ENCODE data around the gene PDCD6IP. TPM values are rescaled to one million over a fixed set of nuclear protein-coding genes. Genes with fewer than 3 reads are reported as not detected.

Gene PDCD6IP
- total RNA-seq, 4 donors from 2014 or later = 93.9 to 181 (median 127) TPM

DNA sequence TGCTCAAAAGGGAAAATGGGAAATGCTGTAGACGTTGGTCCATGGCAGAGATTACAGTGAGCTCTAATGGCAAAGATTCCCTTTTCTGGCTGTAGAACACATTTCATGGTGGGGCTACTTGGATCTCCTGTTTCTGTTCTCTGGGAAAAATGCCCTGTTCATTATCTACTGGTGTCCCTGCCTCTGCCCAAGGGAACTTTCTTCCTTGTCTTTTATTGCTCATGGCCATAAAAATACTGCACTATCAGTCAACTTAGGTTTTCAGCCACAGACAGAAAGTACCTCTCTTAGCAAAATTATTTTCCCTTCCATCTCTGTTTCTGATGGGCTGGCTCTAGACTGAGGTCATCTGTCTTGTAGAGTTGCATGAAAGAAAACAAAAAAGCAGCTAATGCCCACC, 98.9 kb downstream of the PDCD6IP start:
- in situ Hi-C loops (cut with MboI; ENCODE audit: low sequenced_read_pairs in 4 of 4) (loop anchor here in 2 of 4 donors (25.0 kb wide), 1 partner anchor 790 kb away; no protein-coding TSS in a partner anchor), intact Hi-C loops (cut with DNase I; ENCODE audit: low total_unique reads) (no loop called here)
- Histone ChIP-seq H3K36me3 (no peaks in the 10 kb centered on the region), H3K4me1 (no peaks in the 10 kb centered on the region), H3K27me3 (no peaks in the 10 kb centered on the region), H3K27ac (no peak overlapping the region), H3K9me3 (no peaks in the 10 kb centered on the region), H3K4me3 (no peak overlapping the region)
- TF ChIP-seq, protein P1, sequence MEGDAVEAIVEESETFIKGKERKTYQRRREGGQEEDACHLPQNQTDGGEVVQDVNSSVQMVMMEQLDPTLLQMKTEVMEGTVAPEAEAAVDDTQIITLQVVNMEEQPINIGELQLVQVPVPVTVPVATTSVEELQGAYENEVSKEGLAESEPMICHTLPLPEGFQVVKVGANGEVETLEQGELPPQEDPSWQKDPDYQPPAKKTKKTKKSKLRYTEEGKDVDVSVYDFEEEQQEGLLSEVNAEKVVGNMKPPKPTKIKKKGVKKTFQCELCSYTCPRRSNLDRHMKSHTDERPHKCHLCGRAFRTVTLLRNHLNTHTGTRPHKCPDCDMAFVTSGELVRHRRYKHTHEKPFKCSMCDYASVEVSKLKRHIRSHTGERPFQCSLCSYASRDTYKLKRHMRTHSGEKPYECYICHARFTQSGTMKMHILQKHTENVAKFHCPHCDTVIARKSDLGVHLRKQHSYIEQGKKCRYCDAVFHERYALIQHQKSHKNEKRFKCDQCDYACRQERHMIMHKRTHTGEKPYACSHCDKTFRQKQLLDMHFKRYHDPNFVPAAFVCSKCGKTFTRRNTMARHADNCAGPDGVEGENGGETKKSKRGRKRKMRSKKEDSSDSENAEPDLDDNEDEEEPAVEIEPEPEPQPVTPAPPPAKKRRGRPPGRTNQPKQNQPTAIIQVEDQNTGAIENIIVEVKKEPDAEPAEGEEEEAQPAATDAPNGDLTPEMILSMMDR (IDR thresholded peaks at IDR 0.05 in 4 of 5, conservative IDR thresholded peaks at IDR 0.05 in 1 of 5) = no peak
- no peak for TF ChIP-seq POLR2A (IDR thresholded peaks at IDR 0.05)
- ATAC-seq (no peak), DNase-seq (no peak)

DNA sequence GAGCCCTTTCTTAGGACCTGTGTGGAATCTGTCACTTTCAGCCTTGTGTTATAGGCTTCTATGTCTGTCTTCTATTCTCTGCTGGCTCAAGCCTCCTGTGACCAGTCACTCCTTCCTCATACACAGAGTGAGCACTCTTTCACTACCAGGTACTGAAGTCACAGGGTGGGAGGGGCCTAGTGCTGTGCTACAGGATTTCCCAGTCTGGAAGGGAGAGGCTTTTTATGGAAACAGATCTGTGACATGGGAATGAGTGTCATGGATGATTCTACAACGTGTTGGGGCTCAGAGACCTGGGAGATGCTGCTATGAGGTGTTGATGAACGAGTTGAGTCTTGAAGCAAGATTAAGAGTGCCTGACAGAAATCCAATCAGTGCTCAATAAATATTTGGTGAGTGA, 100.5 kb downstream of the PDCD6IP start:
- Histone ChIP-seq H3K36me3 (no peaks in the 10 kb centered on the region), H3K27ac (no peak overlapping the region), H3K9me3 (no peaks in the 10 kb centered on the region), H3K4me1 (no peaks in the 10 kb centered on the region), H3K4me3 (no peak overlapping the region), H3K27me3 (no peaks in the 10 kb centered on the region)
- DNase-seq (no peak), ATAC-seq (no peak)
- in situ Hi-C loops (cut with MboI; ENCODE audit: low sequenced_read_pairs in 4 of 4) (loop anchor here in 2 of 4 donors (25.0 kb wide), 1 partner anchor 788 kb away; no protein-coding TSS in a partner anchor), intact Hi-C loops (cut with DNase I; ENCODE audit: low total_unique reads) (no loop called here)
- TF ChIP-seq, protein P1 (IDR thresholded peaks at IDR 0.05 in 4 of 5, conservative IDR thresholded peaks at IDR 0.05 in 1 of 5) = no peak
- TF ChIP-seq POLR2A (IDR thresholded peaks at IDR 0.05) = no peak

DNA sequence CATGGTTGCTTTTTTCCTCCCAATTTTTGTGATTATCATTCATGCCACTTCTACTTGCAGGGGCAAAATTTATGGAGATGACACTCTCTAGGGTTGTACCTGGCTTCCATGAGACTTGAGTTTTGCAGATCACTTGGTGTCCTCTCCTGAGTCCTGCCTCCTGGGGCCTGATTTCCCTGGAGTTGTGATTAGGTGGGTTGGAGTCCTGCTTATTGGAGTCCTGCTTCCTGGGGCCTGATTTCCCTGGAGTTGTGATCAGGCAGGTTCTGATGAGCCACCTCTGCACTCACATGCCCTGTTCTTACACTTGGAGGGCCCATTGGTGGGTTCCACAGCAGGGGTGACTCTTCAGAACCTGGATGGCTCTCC, 102.0 kb downstream of the PDCD6IP start:
- TF ChIP-seq, protein P1 (IDR thresholded peaks at IDR 0.05 in 4 of 5, conservative IDR thresholded peaks at IDR 0.05 in 1 of 5) = no peak
- TF ChIP-seq POLR2A (IDR thresholded peaks at IDR 0.05) = no peak
- in situ Hi-C loops (cut with MboI; ENCODE audit: low sequenced_read_pairs in 4 of 4) = no loop called here

DNA sequence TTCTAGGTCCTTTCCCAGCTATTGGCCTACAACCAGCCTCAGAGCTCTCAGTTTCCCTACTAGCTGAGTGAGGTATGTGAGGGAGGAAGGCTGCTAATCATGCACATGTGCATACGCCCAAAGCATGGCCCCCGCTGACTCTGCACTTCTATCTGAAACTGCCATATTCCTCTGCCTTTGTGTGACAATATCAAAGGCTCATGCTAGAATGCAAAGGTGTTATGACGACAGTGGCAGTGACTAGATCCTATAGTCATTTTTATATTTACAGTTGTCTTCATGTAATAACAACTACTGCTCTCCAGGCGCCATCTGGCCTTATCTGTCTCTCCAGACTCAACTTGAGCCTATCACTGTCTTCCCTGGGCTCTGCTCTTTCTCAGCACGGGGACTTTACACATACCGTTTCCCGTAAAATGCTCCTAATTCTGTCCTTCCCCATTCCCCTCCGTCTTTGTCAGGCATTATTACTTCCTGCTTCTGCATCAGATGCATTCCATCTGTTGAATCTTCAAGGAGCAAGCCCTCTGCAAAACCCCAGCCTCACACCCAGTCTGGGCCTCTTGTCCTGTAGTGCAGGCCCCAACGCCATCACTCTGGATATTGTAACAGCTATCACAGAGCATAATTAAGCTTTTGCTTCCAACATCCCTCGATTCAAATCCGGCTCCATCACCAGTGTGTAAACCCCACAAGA, 102.5 kb downstream of the PDCD6IP start:
- no peaks in the 10 kb centered on the region for H3K36me3 ChIP-seq
- H3K4me3 ChIP-seq = no peak overlapping the region
- intact Hi-C loops (cut with DNase I; ENCODE audit: low total_unique reads) = no loop called here
- TF ChIP-seq, protein P1 (IDR thresholded peaks at IDR 0.05 in 4 of 5, conservative IDR thresholded peaks at IDR 0.05 in 1 of 5) = no peak
- no peak for TF ChIP-seq POLR2A (IDR thresholded peaks at IDR 0.05)
- H3K27me3 ChIP-seq = no peaks in the 10 kb centered on the region
- ATAC-seq (no peak), DNase-seq (no peak)
- in situ Hi-C loops (cut with MboI; ENCODE audit: low sequenced_read_pairs in 4 of 4) = no loop called here
- no peak overlapping the region for H3K27ac ChIP-seq
- H3K9me3 ChIP-seq = no peaks in the 10 kb centered on the region
- H3K4me1 ChIP-seq = peaks cover 0 to 5% of the 10 kb centered on the region in 2 donors

More for the DNA sequence above, 102.0 kb downstream of the PDCD6IP start:
- Histone ChIP-seq H3K36me3 (no peaks in the 10 kb centered on the region), H3K4me3 (no peak overlapping the region), H3K27me3 (no peaks in the 10 kb centered on the region), H3K4me1 (peaks cover 0 to 5% of the 10 kb centered on the region in 2 donors), H3K27ac (no peak overlapping the region), H3K9me3 (no peaks in the 10 kb centered on the region)
- no peak for ATAC-seq
- intact Hi-C loops (cut with DNase I; ENCODE audit: low total_unique reads) = no loop called here
- DNase-seq = no peak

All from gastrocnemius medialis (tissue), 4 donors.